GM12801 (cell line): ENCODE results near the gene MED31.

Experiments used
- CTCF ChIP-seq: IDR thresholded peaks from one replicate; pipeline ENCODE4 v1.5.1; 2011; ENCODE audit warnings: control low read depth; ENCODE audit not compliant: insufficient read length; ENCODE audit errors: extremely low read depth

Gene MED31

GRCh38 chr17:6641247-6641863 lies 10.1 kb downstream of the MED31 start:
- TF ChIP-seq CTCF = no peak

GRCh38 chr17:6640536-6641246 lies 10.7 kb downstream of the MED31 start, which contains the start of the genes KIAA0753 and TXNDC17:
TSS of gene KIAA0753 (minus strand) at chr17:6640711. CDS start at chr17:6635103, 5,608 bp downstream.
TSS of gene TXNDC17 (plus strand) at chr17:6641060. CDS start at chr17:6641083, 23 bp downstream.
- TF ChIP-seq CTCF = no peak

GRCh38 chr17:6639586-6640535 lies 11.5 kb downstream of the MED31 start:
- TF ChIP-seq CTCF = no peak

GRCh38 chr17:6639014-6639585 lies 12.3 kb downstream of the MED31 start:
- TF ChIP-seq CTCF = no peak

GRCh38 chr17:6638046-6638908 lies 13.1 kb downstream of the MED31 start:
- no peak for TF ChIP-seq CTCF

- TF ChIP-seq CTCF = no peak
These were observed 14.0 kb downstream of the MED31 start for GRCh38 chr17:6637458-6637840.
